GM21423 (cell line): Measurements from ENCODE around the gene PPP5C.
"Not testable (repeated sequence)": the region's sequence is repeated elsewhere in the genome, so short reads cannot be mapped to it uniquely, and the experiment has no call there.

Experiments used
- ATAC-seq: cut with Tn5 transposase; IDR thresholded peaks from one replicate; pipeline ENCODE4 v1.9.1; 2021; ENCODE audit warnings: mild to moderate bottlenecking, moderate library complexity; ENCODE audit not compliant: unreplicated experiment

The PPP5C gene

GRCh38 chr19:46427518-46428045, 80.7 kb downstream of the PPP5C start:
- no peak for ATAC-seq

GRCh38 chr19:46428239-46429135, 81.6 kb downstream of the PPP5C start, which contains the start of gene PNMA8C:
PNMA8C (minus strand) TSS chr19:46428936; CDS start chr19:46428359, 577 bp downstream.
- ATAC-seq, result no peak

- no peak for ATAC-seq
Observed at GRCh38 chr19:46429999-46430398, 83.1 kb downstream of the PPP5C start.

- ATAC-seq, result no peak
Observed at GRCh38 chr19:46431824-46432223, 84.9 kb downstream of the PPP5C start.

- not testable (repeated sequence) for ATAC-seq
Observed at GRCh38 chr19:46433470-46433869, 86.6 kb downstream of the PPP5C start.

- no peak for ATAC-seq
Observed at GRCh38 chr19:46435009-46435408, 88.1 kb downstream of the PPP5C start.

- ATAC-seq, result not testable (repeated sequence)
Observed at GRCh38 chr19:46435689-46436088, 88.8 kb downstream of the PPP5C start.
